PC-3 (cell line): ENCODE data around the gene COX7B.

Experiments used
- CTCF ChIP-seq: fragments of 300-600 bp; sonication (generic); conservative IDR thresholded peaks from 2 replicates; pipeline ENCODE4 v1.5.1; 2017; ENCODE audit warnings: antibody characterized with exemption, low read depth, mild to moderate bottlenecking, low read length
- EZH2 ChIP-seq: fragments of 300-600 bp; sonication (generic); IDR thresholded peaks from one replicate; pipeline ENCODE4 v1.6.1; 2017; ENCODE audit warnings: antibody characterized with exemption, mild to moderate bottlenecking, low read length; ENCODE audit not compliant: unreplicated experiment
- EZH2phosphoT487 ChIP-seq: fragments of 300-600 bp; sonication (generic); IDR thresholded peaks from 2 replicates; pipeline ENCODE4 v1.6.1; 2018; ENCODE audit warnings: mild to moderate bottlenecking, antibody characterized with exemption, low read length, borderline replicate concordance

GRCh38 chrX:77936299-77936698, 37.0 kb downstream of the COX7B start:
- no peak for TF ChIP-seq CTCF
- TF ChIP-seq EZH2, result no peak
- TF ChIP-seq EZH2phosphoT487, result no peak
